Testis (tissue), 2 donors: Measurements from ENCODE around the gene TSTD2.

ENCODE experiments used
- POLR2A ChIP-seq: fragments of 450-650 bp; IDR thresholded peaks from one replicate; pipeline ENCODE4 v1.6.1; 2017; ENCODE audit warnings: antibody characterized with exemption, mild to moderate bottlenecking, moderate library complexity
- TF ChIP-seq, protein P1 (sequence below), 3 experiments: fragments of 450-650 bp in 2 of 3; fragments of 200-600 bp in 1 of 3; sonication (generic) in 1 of 3; IDR thresholded peaks; one replicate each; pipeline ENCODE4 v1.5.1; 2016 to 2019; ENCODE audit warnings: antibody characterized with exemption in 3 of 3, mild to moderate bottlenecking in 2 of 3, moderate library complexity in 1 of 3

DNA sequence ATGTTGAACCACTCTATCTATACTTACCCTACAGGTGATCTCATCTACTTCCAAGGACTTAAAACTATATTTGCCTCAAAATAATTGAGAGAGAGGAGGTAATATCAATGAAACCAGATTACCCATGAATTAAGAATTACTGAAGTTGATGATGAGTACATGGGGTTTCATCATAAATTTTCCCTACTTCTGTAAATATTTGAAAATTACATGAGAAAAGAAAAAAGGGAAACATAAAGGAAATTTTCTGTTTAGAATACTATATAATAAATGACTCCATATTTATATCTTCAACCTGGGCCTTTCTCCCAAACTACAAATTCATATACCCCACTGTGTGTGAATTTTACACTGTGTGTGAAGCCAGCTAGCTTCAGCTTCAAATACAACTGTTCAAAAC is 2.6 kb downstream of the TSTD2 start:
- no peak for TF ChIP-seq POLR2A
- TF ChIP-seq, protein P1, sequence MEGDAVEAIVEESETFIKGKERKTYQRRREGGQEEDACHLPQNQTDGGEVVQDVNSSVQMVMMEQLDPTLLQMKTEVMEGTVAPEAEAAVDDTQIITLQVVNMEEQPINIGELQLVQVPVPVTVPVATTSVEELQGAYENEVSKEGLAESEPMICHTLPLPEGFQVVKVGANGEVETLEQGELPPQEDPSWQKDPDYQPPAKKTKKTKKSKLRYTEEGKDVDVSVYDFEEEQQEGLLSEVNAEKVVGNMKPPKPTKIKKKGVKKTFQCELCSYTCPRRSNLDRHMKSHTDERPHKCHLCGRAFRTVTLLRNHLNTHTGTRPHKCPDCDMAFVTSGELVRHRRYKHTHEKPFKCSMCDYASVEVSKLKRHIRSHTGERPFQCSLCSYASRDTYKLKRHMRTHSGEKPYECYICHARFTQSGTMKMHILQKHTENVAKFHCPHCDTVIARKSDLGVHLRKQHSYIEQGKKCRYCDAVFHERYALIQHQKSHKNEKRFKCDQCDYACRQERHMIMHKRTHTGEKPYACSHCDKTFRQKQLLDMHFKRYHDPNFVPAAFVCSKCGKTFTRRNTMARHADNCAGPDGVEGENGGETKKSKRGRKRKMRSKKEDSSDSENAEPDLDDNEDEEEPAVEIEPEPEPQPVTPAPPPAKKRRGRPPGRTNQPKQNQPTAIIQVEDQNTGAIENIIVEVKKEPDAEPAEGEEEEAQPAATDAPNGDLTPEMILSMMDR (IDR thresholded peaks at IDR 0.05) = no peak
